K562 (cell line): ENCODE measurements around the gene DIP2A. TPM values are rescaled to one million over a fixed set of nuclear protein-coding genes. Genes with fewer than 3 reads are reported as not detected.

Source experiments
- ATF1 ChIP-seq, 2 experiments: fragments of 450-650 bp in 1 of 2; IDR thresholded peaks; 2 replicates each; pipeline ENCODE4 v1.6.1; 2016; ENCODE audit warnings: missing compliant biosample characterization in 1 of 2, missing genetic modification characterization in 1 of 2
- BRF2 ChIP-seq: IDR thresholded peaks from 3 replicates; pipeline ENCODE4 v1.6.1; 2011; ENCODE audit warnings: borderline replicate concordance, mild to moderate bottlenecking; ENCODE audit not compliant: insufficient read length, insufficient read depth
- CTBP1 ChIP-seq: fragments of 450-650 bp; IDR thresholded peaks from 2 replicates; pipeline ENCODE4 v1.6.1; 2016; ENCODE audit warnings: borderline replicate concordance
- ETV5 ChIP-seq: sonication (generic); formaldehyde crosslinking; IDR thresholded peaks from 2 replicates; pipeline ENCODE4 v1.4.0; 2020; ENCODE audit warnings: low read depth, mild to moderate bottlenecking, missing genetic modification reagents
- GABPA ChIP-seq: fragments of 200-800 bp; sonication (Bioruptor generic); conservative IDR thresholded peaks from 2 replicates; pipeline ENCODE4 v1.6.1; 2016; ENCODE audit warnings: low read depth, missing genetic modification characterization, missing compliant biosample characterization
- GABPB1 ChIP-seq: sonication (generic); formaldehyde crosslinking; IDR thresholded peaks from 2 replicates; pipeline ENCODE4 v1.8.0; 2022; ENCODE audit warnings: mild to moderate bottlenecking, missing genetic modification reagents
- MBD1 ChIP-seq: fragments of 250-450 bp; sonication (Bioruptor Pico); IDR thresholded peaks from 2 replicates; pipeline ENCODE4 v1.8.0; 2022; ENCODE audit warnings: inconsistent platforms
- MITF ChIP-seq: IDR thresholded peaks from 2 replicates; pipeline ENCODE4 v1.6.1; 2014; ENCODE audit warnings: antibody characterized with exemption
- POLR2A ChIP-seq: fragments of 450-650 bp; conservative IDR thresholded peaks from 2 replicates; pipeline ENCODE4 v1.6.1; 2016
- PRDM10 ChIP-seq: fragments of 450-650 bp; IDR thresholded peaks from 2 replicates; pipeline ENCODE4 v1.6.1; 2018; ENCODE audit not compliant: partially characterized antibody
- RBBP5 ChIP-seq: fragments of 200-600 bp; sonication (generic); IDR thresholded peaks from 2 replicates; pipeline ENCODE4 v1.6.1; 2012; ENCODE audit warnings: borderline replicate concordance, mild to moderate bottlenecking, low read length, control low read depth, inconsistent platforms; ENCODE audit not compliant: insufficient read depth, poor library complexity, severe bottlenecking
- TBP ChIP-seq: optimal IDR thresholded peaks from 2 replicates; pipeline ENCODE3; 2011; ENCODE audit warnings: low read depth, low read length, improper control_type of control experiment
- ZFX ChIP-seq: sonication (generic); formaldehyde crosslinking; IDR thresholded peaks from 2 replicates; pipeline ENCODE4 v1.8.0; 2022; ENCODE audit warnings: mild to moderate bottlenecking, missing genetic modification reagents, moderate library complexity
- ZNF175 ChIP-seq: fragments of 200-800 bp; sonication (Bioruptor generic); IDR thresholded peaks from 2 replicates; pipeline ENCODE4 v1.6.1; 2016; ENCODE audit warnings: low read depth, mild to moderate bottlenecking, missing genetic modification characterization, missing compliant biosample characterization
- ZNF766 ChIP-seq: fragments of 200-800 bp; sonication (Bioruptor generic); conservative IDR thresholded peaks from 2 replicates; pipeline ENCODE4 v1.6.1; 2016; ENCODE audit warnings: missing genetic modification characterization, missing compliant biosample characterization
- polyA plus RNA-seq, 8 experiments: library from polyadenylated mRNA; depleted of rRNA in 4 of 8; stranded (reverse) in 5 of 8; unstranded in 3 of 8; fragments of >200 nt; fragmentation: Nextera tagmentation in 2 of 8; fragmentation: Illumina TruSeq in 1 of 8; extraction: Ambion mirVana in 2 of 8; extraction: Trizol in 1 of 8; gene quantifications; 2 replicates each; pipeline versions ENCODE4 v1.2.1 to v1.2.3, GENCODE V29; 2011 to 2014; ENCODE audit warnings: inconsistent platforms in 1 of 8, missing spikeins in 1 of 8
- total RNA-seq, 7 experiments: library from RNA; depleted of rRNA in 6 of 7; stranded (reverse); fragments of >200 nt in 6 of 7; fragmentation: Illumina TruSeq in 2 of 7; extraction: Trizol in 2 of 7; gene quantifications; 2 replicates each; pipeline versions ENCODE4 v1.2.1 to v1.2.3, GENCODE V29; 2011 to 2021; ENCODE audit warnings: low replicate concordance in 1 of 7
- TF ChIP-seq, protein P1 (sequence below): fragments of 200-800 bp; sonication (Bioruptor generic); IDR thresholded peaks from 2 replicates; pipeline ENCODE4 v1.6.1; 2017; ENCODE audit warnings: missing genetic modification characterization, missing compliant biosample characterization

Gene DIP2A
- total and polyA plus RNA-seq, 9 of the 15 experiments (the other 6 are each of a cell fraction or from before 2014, with no cell fraction given): 4.3 to 34.5 (median 20.3) TPM

- TF ChIP-seq MBD1 (no peak), POLR2A (peak; percentile 96), ETV5 (CRISPR knock-in tag) (peak; percentile 64), ZNF766 (CRISPR knock-in tag) (peak; percentile 97), BRF2 (no peak), GABPB1 (CRISPR knock-in tag) (peak; percentile 80), TBP (peak; percentile 92), MITF (peak; percentile 12; the same call in 1 of the 2 replicates), ATF1 (CRISPR knock-in tag; IDR thresholded peaks at IDR 0.05) (0 out of 2 replicates have a peak, but pooled peaks have one; percentile 41), ATF1 (tag; IDR thresholded peaks at IDR 0.05) (peak; percentile 91), RBBP5 (peak; percentile 90), PRDM10 (peak; percentile 51), ZNF175 (CRISPR knock-in tag) (peak; percentile 96), ZFX (peak; percentile 95), GABPA (tag) (peak; percentile 29; the same call in 1 of the 2 replicates), CTBP1 (peak; percentile 100)
- TF ChIP-seq, protein P1, sequence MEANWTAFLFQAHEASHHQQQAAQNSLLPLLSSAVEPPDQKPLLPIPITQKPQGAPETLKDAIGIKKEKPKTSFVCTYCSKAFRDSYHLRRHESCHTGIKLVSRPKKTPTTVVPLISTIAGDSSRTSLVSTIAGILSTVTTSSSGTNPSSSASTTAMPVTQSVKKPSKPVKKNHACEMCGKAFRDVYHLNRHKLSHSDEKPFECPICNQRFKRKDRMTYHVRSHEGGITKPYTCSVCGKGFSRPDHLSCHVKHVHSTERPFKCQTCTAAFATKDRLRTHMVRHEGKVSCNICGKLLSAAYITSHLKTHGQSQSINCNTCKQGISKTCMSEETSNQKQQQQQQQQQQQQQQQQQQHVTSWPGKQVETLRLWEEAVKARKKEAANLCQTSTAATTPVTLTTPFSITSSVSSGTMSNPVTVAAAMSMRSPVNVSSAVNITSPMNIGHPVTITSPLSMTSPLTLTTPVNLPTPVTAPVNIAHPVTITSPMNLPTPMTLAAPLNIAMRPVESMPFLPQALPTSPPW (CRISPR knock-in tag): peak; percentile 89
Observed at GRCh38 chr21:46458315-46459023, at the start of gene DIP2A (continued).
